Measurements from ENCODE around the gene PHF2. TPM values are rescaled to one million over a fixed set of nuclear protein-coding genes. Genes with fewer than 3 reads are reported as not detected.

Gene PHF2
- total RNA-seq, 2 donors from 2014 or later, result 24.7 to 29.3 TPM

GRCh38 chr9:93577975-93578682 lies 1.7 kb downstream of the PHF2 start:
- Histone ChIP-seq H3K36me3 (no peaks in the 10 kb centered on the region), H3K27me3 (no peaks in the 10 kb centered on the region), H3K27ac (peak overlapping the region; percentile 89), H3K9me3 (no peaks in the 10 kb centered on the region), H3K4me1 (peaks cover 0 to 67% of the 10 kb centered on the region in 2 donors), H3K4me3 (peak overlapping the region; percentile 79 to 84)
- DNase-seq (ENCODE audit: low spot score), result peak; percentile 62
- TF ChIP-seq CTCF (IDR thresholded peaks at IDR 0.05), result no peak

GRCh38 chr9:93578844-93579243 lies 2.5 kb downstream of the PHF2 start:
- Histone ChIP-seq H3K4me1 (peaks cover 0 to 67% of the 10 kb centered on the region in 2 donors), H3K27ac (peak overlapping the region; percentile 89), H3K9me3 (no peaks in the 10 kb centered on the region), H3K36me3 (no peaks in the 10 kb centered on the region), H3K27me3 (no peaks in the 10 kb centered on the region), H3K4me3 (no peak overlapping the region)
- DNase-seq (ENCODE audit: low spot score), result peak; percentile 34
- TF ChIP-seq CTCF (IDR thresholded peaks at IDR 0.05), result no peak

DNA sequence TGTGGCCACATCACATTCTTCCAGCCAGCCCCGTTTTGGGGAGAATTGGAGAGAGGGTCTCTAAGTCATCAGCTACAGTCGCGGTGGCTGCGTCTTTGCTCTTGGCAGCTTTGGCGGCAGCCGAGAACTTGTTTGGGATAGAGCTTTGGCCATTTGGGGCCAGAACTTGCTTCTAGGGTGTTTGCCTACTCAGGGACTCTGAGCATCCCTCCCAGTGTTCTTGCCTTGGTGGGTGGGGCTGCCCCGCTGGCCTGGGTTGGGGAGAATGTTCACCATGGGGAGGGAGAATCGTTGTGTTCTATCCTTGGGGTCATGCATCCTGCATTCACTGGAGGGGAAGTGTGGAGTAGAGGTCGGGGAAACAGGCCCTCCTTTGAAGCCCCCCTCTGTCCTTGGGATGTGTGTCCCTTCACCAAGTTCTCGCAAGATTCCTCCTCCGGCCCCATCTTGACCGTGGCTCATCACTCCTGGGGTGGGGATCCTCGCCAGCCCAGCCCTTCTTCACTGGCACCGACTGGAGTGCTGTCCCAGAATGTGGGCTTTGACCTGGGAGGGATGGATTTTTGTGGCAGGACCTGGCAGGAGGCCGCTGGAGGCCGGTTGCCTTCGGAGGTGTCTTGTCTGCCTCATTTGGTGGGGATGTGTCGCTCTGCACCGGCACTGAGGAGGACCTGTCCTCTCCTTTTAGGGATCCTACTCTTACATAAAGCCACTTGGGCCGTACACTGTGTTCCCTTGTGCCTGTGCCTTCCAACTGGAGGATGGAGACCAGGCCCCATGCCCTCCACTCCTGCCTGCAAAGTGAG lies 3.5 kb downstream of the PHF2 start:
- peak; percentile 56 for DNase-seq (ENCODE audit: low spot score)
- no peak for TF ChIP-seq CTCF (IDR thresholded peaks at IDR 0.05)
- no peaks in the 10 kb centered on the region for H3K27me3 ChIP-seq

GRCh38 chr9:93580654-93581380 lies 4.4 kb downstream of the PHF2 start:
- Histone ChIP-seq H3K9me3 (no peaks in the 10 kb centered on the region), H3K27me3 (no peaks in the 10 kb centered on the region), H3K36me3 (no peaks in the 10 kb centered on the region), H3K27ac (peak overlapping the region; percentile 89), H3K4me3 (no peak overlapping the region), H3K4me1 (peaks cover 0 to 59% of the 10 kb centered on the region in 2 donors)
- DNase-seq (ENCODE audit: low spot score), result peak; percentile 59
- no peak for TF ChIP-seq CTCF (IDR thresholded peaks at IDR 0.05)

More for the DNA sequence above, 3.5 kb downstream of the PHF2 start:
- Histone ChIP-seq H3K4me3 (no peak overlapping the region), H3K27ac (peak overlapping the region; percentile 89), H3K9me3 (no peaks in the 10 kb centered on the region), H3K36me3 (no peaks in the 10 kb centered on the region), H3K4me1 (peaks cover 0 to 63% of the 10 kb centered on the region in 2 donors)

DNA sequence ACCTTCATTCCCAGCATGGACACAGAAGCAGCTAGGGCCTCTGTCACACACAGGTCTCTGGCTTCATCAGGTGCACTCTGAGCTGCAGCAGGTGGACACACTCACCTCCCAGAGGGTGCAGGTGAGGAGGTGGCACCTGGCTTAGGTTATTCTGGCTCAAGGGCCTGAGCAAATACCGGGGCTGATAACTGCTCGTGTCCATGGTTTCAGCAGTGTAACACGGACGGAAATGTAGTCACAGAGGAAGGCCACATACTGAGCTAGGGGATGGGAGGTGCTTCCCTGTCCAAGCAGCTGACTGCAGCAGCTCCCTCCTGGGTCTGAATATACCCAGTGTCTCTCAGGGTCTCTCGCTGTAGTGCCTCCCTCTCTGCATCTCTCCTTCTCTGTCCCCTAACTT lies 5.7 kb downstream of the PHF2 start:
- Histone ChIP-seq H3K4me1 (peaks cover 0 to 72% of the 10 kb centered on the region in 2 donors), H3K27ac (peak overlapping the region; percentile 89), H3K9me3 (no peaks in the 10 kb centered on the region), H3K4me3 (no peak overlapping the region), H3K27me3 (no peaks in the 10 kb centered on the region), H3K36me3 (no peaks in the 10 kb centered on the region)
- DNase-seq (ENCODE audit: low spot score), result peak; percentile 56
- TF ChIP-seq CTCF (IDR thresholded peaks at IDR 0.05), result no peak
